H1 (cell line): ENCODE measurements around the gene ARHGEF7. TPM values are rescaled to one million over a fixed set of nuclear protein-coding genes. Genes with fewer than 3 reads are reported as not detected.

Source experiments
- CTCF ChIA-PET: fragments of 300-600 bp; sonication (Branson Sonifier 250); formaldehyde crosslinking; loops from one replicate; lab custom pipeline; 2021; ENCODE audit not compliant: partially characterized antibody; lab: Charles Lee
- POLR2A ChIA-PET: fragments of 300-600 bp; sonication (Branson Sonifier 250); formaldehyde crosslinking; loops from one replicate; lab custom pipeline; 2021; ENCODE audit warnings: inconsistent platforms; ENCODE audit not compliant: partially characterized antibody; lab: Charles Lee
- DNase-seq, 2 experiments: peaks; one replicate each; pipeline versions ENCODE4 v3.0.0 to v3.0.0-alpha.2; 2010 to 2022; ENCODE audit warnings: low spot score in 2 of 2, low read depth in 1 of 2, mixed read lengths in 1 of 2
- FAIRE-seq: peaks from 2 replicates; lab custom pipeline; 2011; peaks lifted over from hg19 to GRCh38; lab: Jason Lieb, UNC
- H2AFZ ChIP-seq: 2 replicates; pipeline ENCODE4 v1.8.1; 2012; ENCODE audit warnings: low read length, inconsistent platforms
- H2AK5ac ChIP-seq: 2 replicates; pipeline ENCODE4 v1.6.1; 2013; ENCODE audit warnings: low read depth, low read length
- H2BK120ac ChIP-seq: replicated peaks from 2 replicates; pipeline ENCODE3; 2013; ENCODE audit warnings: low read depth, low read length, inconsistent platforms
- H2BK12ac ChIP-seq: 2 replicates; pipeline ENCODE4 v1.6.1; 2013; ENCODE audit warnings: low read depth, low read length
- H2BK15ac ChIP-seq: 2 replicates; pipeline ENCODE4 v1.6.1; 2013; ENCODE audit warnings: low read length
- H2BK20ac ChIP-seq: 2 replicates; pipeline ENCODE4 v1.6.1; 2013; ENCODE audit warnings: low read length
- H2BK5ac ChIP-seq: 2 replicates; pipeline ENCODE4 v1.6.1; 2013; ENCODE audit warnings: low read depth, low read length
- H3K14ac ChIP-seq: 2 replicates; pipeline ENCODE4 v1.6.1; 2013; ENCODE audit warnings: inconsistent platforms; ENCODE audit not compliant: insufficient read length
- H3K18ac ChIP-seq: 2 replicates; pipeline ENCODE4 v1.6.1; 2013; ENCODE audit warnings: low read length; ENCODE audit errors: extremely low read depth
- H3K23ac ChIP-seq: 2 replicates; pipeline ENCODE4 v1.6.1; 2013; ENCODE audit warnings: inconsistent platforms; ENCODE audit not compliant: insufficient read length
- H3K23me2 ChIP-seq: 2 replicates; pipeline ENCODE4 v1.6.1; 2013; ENCODE audit warnings: low read depth, low read length
- H3K27ac ChIP-seq: 2 replicates; pipeline ENCODE4 v1.6.1; 2011; ENCODE audit warnings: low read depth, low read length, inconsistent platforms
- H3K27me3 ChIP-seq, 4 experiments: replicated peaks in 1 of 4; 1 replicate in 1 of 4; 2 replicates in 3 of 4; pipeline versions ENCODE4 v1.6.1 to v1.8.1; 2011 to 2013; ENCODE audit warnings: low read length in 3 of 4, mild to moderate bottlenecking in 3 of 4, inconsistent platforms in 2 of 4, mixed read lengths in 2 of 4, moderate library complexity in 1 of 4; ENCODE audit not compliant: control insufficient read depth in 3 of 4, insufficient read depth in 3 of 4; ENCODE audit errors: extremely low read depth in 1 of 4
- H3K36me3 ChIP-seq, 4 experiments: 2 replicates each; pipeline versions ENCODE4 v1.6.1 to v1.8.1; 2011 to 2013; ENCODE audit warnings: mild to moderate bottlenecking in 4 of 4, low read length in 3 of 4, moderate library complexity in 2 of 4, control low read depth in 1 of 4, inconsistent platforms in 1 of 4; ENCODE audit not compliant: insufficient read depth in 4 of 4, control insufficient read depth in 2 of 4
- H3K4ac ChIP-seq: replicated peaks from 2 replicates; pipeline ENCODE3; 2013; ENCODE audit warnings: low read length, low read depth, mixed read lengths, inconsistent platforms; ENCODE audit not compliant: insufficient read length
- H3K4me1 ChIP-seq, 4 experiments: replicated peaks in 1 of 4; 1 replicate in 1 of 4; 2 replicates in 3 of 4; pipeline versions ENCODE4 v1.6.1 to v1.8.1; 2011 to 2013; ENCODE audit warnings: low read length in 3 of 4, inconsistent platforms in 2 of 4, mixed read lengths in 1 of 4; ENCODE audit not compliant: insufficient read depth in 4 of 4, control insufficient read depth in 3 of 4
- H3K4me2 ChIP-seq, 2 experiments: 2 replicates each; pipeline versions ENCODE4 v1.6.1 to v1.8.1; 2011 to 2013; ENCODE audit warnings: low read depth in 2 of 2, low read length in 2 of 2, control low read depth in 1 of 2, inconsistent platforms in 1 of 2, mild to moderate bottlenecking in 1 of 2; ENCODE audit not compliant: insufficient read depth in 1 of 2
- H3K4me3 ChIP-seq, 4 experiments: fragments of 200-600, 300-600 bp in 1 of 4; sonication (generic), shearing (Covaris generic), sonication (Bioruptor Twin) in 1 of 4; 2 replicates each; pipeline versions ENCODE4 v1.5.1 to v1.8.1; 2011 to 2016; ENCODE audit warnings: low read length in 4 of 4, low read depth in 3 of 4, control low read depth in 2 of 4, inconsistent platforms in 2 of 4, mild to moderate bottlenecking in 2 of 4, mixed read lengths in 1 of 4, moderate library complexity in 1 of 4; ENCODE audit not compliant: insufficient read depth in 2 of 4; ENCODE audit errors: extremely low read depth in 1 of 4
- H3K56ac ChIP-seq: replicated peaks from 2 replicates; pipeline ENCODE3; 2013; ENCODE audit warnings: low read depth, mild to moderate bottlenecking, mixed read lengths, low read length, inconsistent platforms; ENCODE audit not compliant: insufficient read length
- H3K79me1 ChIP-seq: 2 replicates; pipeline ENCODE4 v1.6.1; 2013; ENCODE audit warnings: low read depth, low read length, control low read depth
- H3K79me2 ChIP-seq, 2 experiments: 2 replicates each; pipeline versions ENCODE4 v1.6.1 to v1.8.1; 2012 to 2013; ENCODE audit warnings: low read length in 2 of 2, mild to moderate bottlenecking in 2 of 2, inconsistent platforms in 1 of 2; ENCODE audit not compliant: insufficient read depth in 2 of 2, control insufficient read depth in 1 of 2
- H3K9ac ChIP-seq, 4 experiments: replicated peaks in 1 of 4; 1 replicate in 1 of 4; 2 replicates in 3 of 4; pipeline versions ENCODE4 v1.6.1 to v1.8.1; 2011 to 2013; ENCODE audit warnings: low read depth in 3 of 4, low read length in 3 of 4, control low read depth in 2 of 4, mild to moderate bottlenecking in 2 of 4, moderate library complexity in 2 of 4, inconsistent platforms in 1 of 4; ENCODE audit errors: extremely low read depth in 1 of 4
- H3K9me3 ChIP-seq, 2 experiments: 2 replicates each; pipeline versions ENCODE4 v1.6.1 to v1.8.1; 2012 to 2013; ENCODE audit warnings: mild to moderate bottlenecking in 2 of 2, moderate library complexity in 2 of 2, control low read depth in 1 of 2, inconsistent platforms in 1 of 2, low read depth in 1 of 2, low read length in 1 of 2, mixed read lengths in 1 of 2; ENCODE audit not compliant: insufficient read depth in 2 of 2
- H4K20me1 ChIP-seq, 2 experiments: replicated peaks in 1 of 2; 2 replicates each; pipeline versions ENCODE3 to v1.8.1; 2011 to 2013; ENCODE audit warnings: inconsistent platforms in 2 of 2, low read length in 2 of 2, mild to moderate bottlenecking in 1 of 2; ENCODE audit not compliant: insufficient read depth in 2 of 2, control insufficient read depth in 1 of 2
- H4K5ac ChIP-seq: 2 replicates; pipeline ENCODE4 v1.6.1; 2013; ENCODE audit warnings: low read length, low read depth, mixed read lengths, inconsistent platforms; ENCODE audit not compliant: insufficient read length
- H4K8ac ChIP-seq: 2 replicates; pipeline ENCODE4 v1.8.0; 2013; ENCODE audit warnings: mild to moderate bottlenecking, moderate library complexity, low read length, inconsistent platforms; ENCODE audit not compliant: insufficient read depth; ENCODE audit errors: extremely low read depth
- H4K91ac ChIP-seq: replicated peaks from 2 replicates; pipeline ENCODE3; 2013; ENCODE audit warnings: low read length, mixed read lengths, inconsistent platforms; ENCODE audit not compliant: insufficient read length
- CBX8 ChIP-seq: fragments of 300-800, 300-1000 bp; sonication (generic); IDR thresholded peaks from 2 replicates; pipeline ENCODE4 v1.7.1; 2016; ENCODE audit warnings: low read depth, low read length, borderline replicate concordance
- CTBP2 ChIP-seq: IDR thresholded peaks from 2 replicates; pipeline ENCODE4 v1.7.0; 2011; ENCODE audit warnings: borderline replicate concordance, mild to moderate bottlenecking, moderate library complexity, mixed read lengths, low read length; ENCODE audit not compliant: insufficient read depth, insufficient read length
- MAFK ChIP-seq: IDR thresholded peaks from 2 replicates; pipeline ENCODE4 v1.6.1; 2012; ENCODE audit warnings: low read depth, mild to moderate bottlenecking, improper control_type of control experiment, low read length
- NANOG ChIP-seq: IDR thresholded peaks from 2 replicates; pipeline ENCODE4 v1.6.1; 2011; ENCODE audit warnings: low read length, low read depth, mild to moderate bottlenecking, inconsistent platforms; ENCODE audit not compliant: insufficient read depth, poor library complexity, severe bottlenecking
- POU5F1 ChIP-seq: IDR thresholded peaks from 2 replicates; pipeline ENCODE4 v1.6.1; 2011; ENCODE audit warnings: low read depth, mild to moderate bottlenecking, low read length, moderate library complexity
- RAD21 ChIP-seq, 2 experiments: IDR thresholded peaks in 1 of 2; conservative IDR thresholded peaks in 1 of 2; 2 replicates each; pipeline ENCODE4 v1.6.1; 2011; ENCODE audit warnings: low read depth in 2 of 2, low read length in 2 of 2, improper control_type of control experiment in 1 of 2, inconsistent platforms in 1 of 2, mild to moderate bottlenecking in 1 of 2, moderate library complexity in 1 of 2
- RBBP5 ChIP-seq: IDR thresholded peaks from 2 replicates; pipeline ENCODE4 v1.7.1; 2012; ENCODE audit warnings: low read depth, mild to moderate bottlenecking, inconsistent platforms, low read length, moderate library complexity, borderline replicate concordance
- SAP30 ChIP-seq: fragments of 300-600 bp; sonication (generic); IDR thresholded peaks from 2 replicates; pipeline ENCODE4 v1.7.1; 2012; ENCODE audit warnings: low read length, moderate library complexity, mild to moderate bottlenecking, inconsistent platforms; ENCODE audit not compliant: insufficient read depth, insufficient replicate concordance
- SIRT6 ChIP-seq: IDR thresholded peaks from one replicate; pipeline ENCODE4 v1.7.1; 2012; ENCODE audit warnings: low read length, inconsistent platforms
- SRF ChIP-seq: IDR thresholded peaks from 2 replicates; pipeline ENCODE4 v1.6.1; 2011; ENCODE audit warnings: mild to moderate bottlenecking, low read depth, low read length, moderate library complexity
- TAF7 ChIP-seq: optimal IDR thresholded peaks from 2 replicates; pipeline ENCODE3; 2011; ENCODE audit warnings: low read depth, mild to moderate bottlenecking, inconsistent platforms, low read length, moderate library complexity, borderline replicate concordance
- TEAD4 ChIP-seq: IDR thresholded peaks from 2 replicates; pipeline ENCODE4 v1.6.1; 2012; ENCODE audit warnings: low read depth, low read length, inconsistent platforms, mixed read lengths
- ZNF274 ChIP-seq: IDR thresholded peaks from 2 replicates; pipeline ENCODE4 v1.7.0; 2012; ENCODE audit warnings: low read length, borderline replicate concordance; ENCODE audit errors: extremely low read depth
- WGBS, 2 experiments: shearing (Covaris generic) in 1 of 2; methylation state at CpG; one replicate each; pipeline versions ENCODE4 v1.1.6 to v1.1.7; 2013 to 2015; ENCODE audit warnings: low lambda C conversion rate in 2 of 2, mixed read lengths in 2 of 2, inconsistent platforms in 1 of 2, low coverage in 1 of 2, missing lambda C conversion rate in 1 of 2; ENCODE audit not compliant: insufficient replicate concordance in 2 of 2, insufficient coverage in 1 of 2, insufficient read length in 1 of 2; ENCODE audit errors: extremely low coverage in 1 of 2, missing lambda C conversion rate in 1 of 2; 5-methylcytosine and 5-hydroxymethylcytosine counted together
- polyA plus RNA-seq, 7 experiments: library from polyadenylated mRNA; depleted of rRNA in 3 of 7; stranded (reverse) in 5 of 7; unstranded in 2 of 7; fragments of >200 nt in 5 of 7; fragments of 200-250 nt in 2 of 7; gene quantifications; 1 replicate in 5 of 7; 2 replicates in 1 of 7; 4 replicates in 1 of 7; pipeline versions ENCODE4 v1.2.1 to v1.2.3, GENCODE V29; 2011 to 2013; ENCODE audit warnings: missing spikeins in 2 of 7, mixed read lengths in 2 of 7
- total RNA-seq: library from RNA; stranded (reverse); fragmentation: NEBNext Ultra II Directional; extraction: Animal tissue kit (Norgen Biotek cat#: 25700); gene quantifications from 2 replicates; pipeline ENCODE4 v1.2.1, GENCODE V29; 2021

Gene ARHGEF7
- total and polyA plus RNA-seq, 2 of the 8 experiments (the other 6 are each of a cell fraction or from before 2014, with no cell fraction given) = 26.2 to 56.5 TPM

- H2BK5ac ChIP-seq = no peak overlapping the region
- no peak overlapping the region for H3K18ac ChIP-seq
- H2AFZ ChIP-seq = no peak overlapping the region
- no peak overlapping the region for H2BK120ac ChIP-seq
- H3K23me2 ChIP-seq = 0 out of 2 replicates have a peak, but pooled peaks cover 1% of the 10 kb centered on the region
- H3K4ac ChIP-seq = no peak overlapping the region
- no peaks in the 10 kb centered on the region for H3K9me3 ChIP-seq
- H3K4me1 ChIP-seq = no peaks in the 10 kb centered on the region
- H4K91ac ChIP-seq = no peak overlapping the region
- CTCF ChIA-PET = interaction anchor here (0.8 kb wide), 1 partner anchor 237 kb away, joined by 3 read pairs; no protein-coding TSS in a partner anchor
- peaks cover 24 to 64% (median 53%) of the 10 kb centered on the region in 4 experiments for H3K36me3 ChIP-seq
- no peak overlapping the region for H2BK20ac ChIP-seq
- WGBS, 2 experiments = 89% methylated on average over 18 of the region's 23 CpGs; no CpG with 5 or more reads in 1 of the 2 experiments
- DNase-seq = no peak
- no peaks in the 10 kb centered on the region for H3K79me2 ChIP-seq
- POLR2A ChIA-PET = no interaction called here
- no peak for TF ChIP-seq SAP30
- no peak for TF ChIP-seq ZNF274
- no peak for TF ChIP-seq SRF
- TF ChIP-seq CBX8 = no peak
- TF ChIP-seq TEAD4 = no peak
- no peak for TF ChIP-seq POU5F1
- no peak for TF ChIP-seq CTBP2
- no peak for TF ChIP-seq NANOG
- no peak for TF ChIP-seq TAF7
- TF ChIP-seq RBBP5 = no peak
- no peak for TF ChIP-seq SIRT6
- no peak for TF ChIP-seq RAD21 (IDR thresholded peaks at IDR 0.05 in 1 of 2, conservative IDR thresholded peaks at IDR 0.05 in 1 of 2; ENCODE audit: low read depth in 2 of 2, low read length in 2 of 2)
- TF ChIP-seq MAFK = no peak
- no peak overlapping the region for H4K5ac ChIP-seq
- H2BK15ac ChIP-seq = no peak overlapping the region
- no peak overlapping the region for H3K27ac ChIP-seq
- no peak overlapping the region for H3K56ac ChIP-seq
- no peak overlapping the region for H3K23ac ChIP-seq
- no peak overlapping the region for H3K4me3 ChIP-seq
- H3K14ac ChIP-seq = no peak overlapping the region
- no peak overlapping the region for H2BK12ac ChIP-seq
- H3K4me2 ChIP-seq = no peak overlapping the region
- no peak for FAIRE-seq
- no peak overlapping the region for H2AK5ac ChIP-seq
- H3K27me3 ChIP-seq = peaks cover 0 to 1% (median 0%) of the 10 kb centered on the region in 4 experiments; a peak in 1 of 7 replicates
- H4K20me1 ChIP-seq = peaks cover 2 to 4% of the 10 kb centered on the region in 2 experiments
- H4K8ac ChIP-seq = no peak overlapping the region
- no peak overlapping the region for H3K9ac ChIP-seq
- peaks cover 5% of the 10 kb centered on the region; the same call in 1 of the 2 replicates for H3K79me1 ChIP-seq
Observed at GRCh38 chr13:111282997-111283396, 167.9 kb downstream of the ARHGEF7 start.
